Measurements from ENCODE around the gene LDB3. TPM values are rescaled to one million over a fixed set of nuclear protein-coding genes. Genes with fewer than 3 reads are reported as not detected.

LDB3 gene
- total RNA-seq, 1 experiment from 2014 or later = 0.08 TPM

DNA sequence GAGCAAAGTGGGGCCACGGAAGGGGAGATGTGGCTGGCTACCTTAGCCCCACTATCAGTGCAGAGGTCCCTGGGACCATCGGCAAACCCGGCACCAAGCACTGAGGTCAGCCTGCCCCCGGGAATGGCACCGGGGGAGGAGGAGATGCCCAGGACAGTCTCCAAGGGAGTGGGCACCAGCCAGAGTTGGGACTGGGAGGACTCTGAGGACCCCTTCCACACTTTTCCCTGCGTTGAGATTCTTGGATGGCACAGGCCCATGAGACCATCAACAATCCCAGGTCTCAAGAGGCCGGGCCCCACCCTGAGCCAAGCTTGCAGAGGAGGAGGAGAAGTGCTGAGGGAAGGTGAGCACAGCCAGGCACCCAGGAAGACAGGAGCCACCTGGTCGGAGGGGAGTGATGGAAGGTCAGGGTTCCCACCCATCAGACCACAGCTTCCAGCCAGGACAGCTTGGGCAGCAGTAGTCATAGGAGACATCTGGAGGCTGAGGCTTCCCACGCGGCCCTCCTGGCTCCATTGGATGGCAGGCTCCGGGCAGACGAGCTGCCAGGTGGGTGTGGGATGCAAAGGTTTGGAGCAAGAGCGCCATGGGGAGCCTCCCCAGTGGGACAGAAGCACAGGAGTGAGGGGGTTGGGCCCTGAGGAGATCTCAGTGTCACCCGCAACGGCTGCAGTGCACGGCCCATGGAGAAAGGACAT lies 16.5 kb upstream of the LDB3 start:
- DNase-seq (ENCODE audit: low spot score) = no peak

DNA sequence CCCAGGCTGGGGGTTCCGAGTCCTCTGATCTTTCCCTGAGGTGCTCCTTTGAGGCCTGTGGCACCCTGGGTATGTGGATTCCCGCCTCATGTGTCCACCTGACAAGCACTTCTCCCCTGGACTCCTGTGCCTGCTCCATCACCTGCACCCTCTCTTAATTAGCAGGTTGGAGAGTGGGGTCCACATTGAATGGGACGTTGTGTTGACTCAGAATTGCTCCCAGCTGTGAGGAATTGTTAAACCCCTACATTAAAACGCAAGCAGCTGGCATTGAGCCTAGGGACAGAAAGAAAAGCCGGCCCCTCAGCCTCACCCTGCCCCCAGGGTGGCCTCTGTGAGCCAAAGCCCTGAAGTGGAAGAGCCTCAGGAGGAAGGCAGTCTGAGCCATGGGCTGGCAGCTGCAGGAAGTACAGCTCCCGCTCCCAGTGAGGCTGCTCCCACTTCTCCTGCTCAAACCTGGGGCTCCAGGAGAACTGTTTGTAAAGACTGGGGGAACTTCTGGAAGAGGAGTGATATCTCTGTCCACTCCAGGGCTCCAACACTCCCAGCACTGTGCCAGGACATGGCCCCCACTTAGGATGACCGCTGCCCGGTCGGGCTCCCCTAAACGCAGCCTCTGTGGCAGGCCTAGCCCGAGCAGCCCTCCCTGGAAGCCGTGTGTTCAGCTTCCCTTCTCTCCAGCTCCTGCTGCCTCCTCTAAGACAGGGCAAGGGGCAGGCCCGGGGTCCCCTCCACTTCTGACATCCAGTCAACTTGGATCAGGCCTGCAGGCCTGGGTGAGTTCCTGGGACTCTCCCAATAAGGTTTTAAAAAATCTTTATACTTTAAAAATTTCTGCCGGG lies 15.7 kb upstream of the LDB3 start:
- DNase-seq (ENCODE audit: low spot score) = no peak

DNA sequence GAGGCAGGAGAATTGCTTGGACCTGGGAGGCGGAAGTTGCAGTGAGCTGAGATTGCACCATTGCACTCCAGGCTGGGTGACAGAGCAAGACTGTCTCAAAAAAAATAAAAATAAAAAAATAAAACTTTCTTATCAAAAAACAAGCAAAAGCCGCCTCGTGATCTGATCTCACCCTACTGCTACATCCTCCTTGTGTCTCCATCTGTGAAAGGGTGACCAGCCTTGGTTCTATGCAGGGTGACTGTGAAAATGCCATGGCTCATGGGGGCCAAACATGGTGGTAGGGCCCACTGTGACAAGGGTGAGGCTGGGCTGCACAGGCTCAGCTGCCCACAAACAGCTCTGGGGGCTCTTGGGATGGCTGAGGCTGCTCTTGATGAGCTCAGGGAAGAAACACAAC lies 14.9 kb upstream of the LDB3 start:
- no peak for DNase-seq (ENCODE audit: low spot score)

DNA sequence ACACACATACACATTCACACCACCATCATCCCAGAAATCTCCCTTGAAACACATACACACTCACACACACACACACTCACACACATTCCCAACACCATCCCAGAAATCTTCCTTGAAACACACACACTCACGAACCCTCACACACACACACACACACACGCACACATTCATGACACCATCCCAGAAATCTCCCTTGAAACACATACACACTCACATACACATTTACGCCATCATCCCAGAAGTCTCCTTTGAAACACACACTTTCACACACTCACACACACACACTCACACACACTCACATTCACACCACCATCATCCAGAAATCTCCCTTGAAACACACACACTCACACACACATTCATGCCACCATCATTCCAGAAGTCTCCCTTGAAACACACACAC lies 14.3 kb upstream of the LDB3 start:
- no peak for DNase-seq (ENCODE audit: low spot score)

DNA sequence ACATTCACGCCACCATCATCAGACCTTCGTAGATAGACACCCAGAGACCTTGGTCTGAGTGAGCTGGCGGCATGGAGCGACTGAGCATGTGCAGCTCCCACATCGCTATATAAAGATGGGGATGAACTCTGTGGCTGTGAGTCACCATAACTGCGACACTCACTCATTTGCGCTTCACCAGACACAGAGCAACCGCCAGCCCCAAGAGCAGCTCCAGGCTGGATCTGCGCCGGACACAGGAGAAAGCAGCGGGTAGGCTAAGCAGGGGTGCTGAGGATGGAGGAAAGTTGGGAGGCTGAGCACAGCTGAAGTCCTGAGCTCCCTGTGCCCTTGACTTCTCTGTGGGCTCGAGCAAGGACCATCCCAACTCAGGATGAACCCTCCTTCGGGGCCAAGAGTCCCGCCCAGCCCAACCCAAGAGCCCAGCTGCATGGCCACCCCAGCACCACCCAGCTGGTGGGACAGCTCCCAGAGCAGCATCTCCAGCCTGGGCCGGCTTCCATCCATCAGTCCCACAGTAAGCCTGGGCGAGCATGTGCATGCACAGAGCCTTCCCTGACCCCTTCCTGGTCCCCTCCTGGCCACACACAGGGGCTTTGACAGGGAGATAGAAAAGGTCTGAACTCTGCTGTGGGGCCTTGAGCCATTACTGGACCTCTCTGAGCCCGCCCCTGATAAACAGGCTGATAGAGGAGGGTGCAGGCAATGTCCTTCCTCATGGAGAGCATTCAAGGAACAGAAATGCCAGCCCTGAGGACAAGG lies 13.7 kb upstream of the LDB3 start, which contains the start of gene OPN4:
Gene OPN4 (plus strand): TSS at position 137 of the 762 bp plus-strand sequence. CDS start 237 bp downstream, at position 374.
- peak; percentile 75 for DNase-seq (ENCODE audit: low spot score)

DNA sequence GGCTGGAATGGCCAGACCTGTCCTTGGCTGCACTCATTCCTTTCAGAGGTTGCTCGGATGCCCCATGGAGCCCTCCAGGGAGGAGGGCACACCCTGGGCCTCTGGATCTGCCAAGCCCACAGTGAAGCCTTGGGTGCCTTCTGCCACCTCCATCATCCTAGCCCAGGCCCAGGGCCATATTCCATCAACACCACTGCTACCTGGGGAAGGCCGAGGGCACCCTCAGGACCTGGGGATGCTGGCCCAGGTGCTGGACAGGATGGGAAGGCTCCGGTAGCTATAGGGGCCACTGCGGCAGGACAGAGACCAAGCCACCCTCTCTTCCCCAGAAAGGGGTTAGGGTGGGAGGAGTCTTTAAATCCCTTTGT lies 13.2 kb upstream of the LDB3 start:
- no peak for DNase-seq (ENCODE audit: low spot score)

DNA sequence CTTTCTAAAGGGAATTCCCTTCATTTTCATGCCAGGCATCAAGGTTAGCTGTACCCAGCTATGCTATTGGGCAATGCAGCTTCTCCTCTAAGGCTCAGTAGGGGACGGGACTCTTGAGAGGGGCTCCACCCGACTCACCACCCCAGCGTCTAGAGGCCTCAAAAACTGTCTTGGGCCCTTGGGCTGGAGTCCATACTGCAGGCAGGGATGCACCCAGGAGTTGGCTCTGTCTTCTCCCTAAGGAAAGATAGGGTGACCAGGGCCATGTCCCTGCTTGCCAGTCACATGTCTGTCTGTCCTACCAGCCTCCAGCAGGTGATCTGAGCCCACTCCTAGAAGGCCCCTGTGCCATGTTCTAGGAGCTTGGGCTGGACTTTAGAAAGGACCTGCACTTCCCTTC lies 12.7 kb upstream of the LDB3 start:
- DNase-seq (ENCODE audit: low spot score) = no peak

DNA sequence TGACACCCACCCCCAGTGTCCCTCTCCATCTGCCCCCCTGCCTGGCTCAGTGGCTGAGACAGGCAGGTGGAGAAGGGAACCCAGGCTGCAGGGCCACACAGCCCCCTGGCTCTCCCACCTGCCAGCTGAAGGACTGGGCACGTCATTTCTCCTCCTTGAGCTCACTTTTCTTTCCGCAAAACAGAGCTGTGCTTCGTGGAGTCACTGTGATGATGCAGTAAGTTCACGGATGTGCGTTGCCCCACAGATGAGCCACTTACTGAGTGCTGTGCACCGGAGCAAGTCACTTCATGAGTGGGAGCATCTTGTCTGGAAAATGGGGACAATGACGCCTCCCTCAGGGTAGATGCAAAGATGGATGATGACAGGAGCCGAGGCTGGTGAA lies 11.3 kb upstream of the LDB3 start:
- no peak for DNase-seq (ENCODE audit: low spot score)

DNA sequence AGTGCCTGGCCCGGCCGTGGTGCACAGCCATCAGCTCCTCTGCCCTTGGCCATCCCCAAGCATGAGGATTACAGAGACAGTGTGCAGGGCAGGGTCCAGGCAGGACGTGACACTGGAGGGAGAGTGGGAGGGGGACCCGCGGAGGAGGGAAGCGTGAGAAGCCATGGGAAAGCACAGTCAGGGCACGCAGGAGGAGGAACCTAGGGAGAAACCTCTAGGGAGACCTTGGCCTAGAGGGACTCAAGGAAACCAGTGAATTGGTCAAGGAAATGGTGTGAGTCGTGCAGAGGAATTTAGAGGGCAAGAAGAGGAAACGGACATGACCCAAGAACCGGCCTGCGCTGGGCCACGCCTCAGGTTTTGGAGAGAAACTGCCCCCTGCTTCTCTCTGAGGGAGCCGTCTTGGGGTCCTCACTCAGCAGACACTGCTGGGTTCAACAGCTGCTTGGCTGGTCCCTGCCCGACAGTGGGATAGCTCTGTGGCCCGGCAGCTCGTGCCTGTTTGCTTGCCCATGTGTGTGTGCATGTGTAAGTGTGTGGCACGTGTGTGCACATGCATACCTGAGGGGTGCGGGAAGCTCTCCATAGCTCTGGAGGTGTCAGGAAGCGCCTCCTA lies 10.8 kb upstream of the LDB3 start:
- no peak for DNase-seq (ENCODE audit: low spot score)

DNA sequence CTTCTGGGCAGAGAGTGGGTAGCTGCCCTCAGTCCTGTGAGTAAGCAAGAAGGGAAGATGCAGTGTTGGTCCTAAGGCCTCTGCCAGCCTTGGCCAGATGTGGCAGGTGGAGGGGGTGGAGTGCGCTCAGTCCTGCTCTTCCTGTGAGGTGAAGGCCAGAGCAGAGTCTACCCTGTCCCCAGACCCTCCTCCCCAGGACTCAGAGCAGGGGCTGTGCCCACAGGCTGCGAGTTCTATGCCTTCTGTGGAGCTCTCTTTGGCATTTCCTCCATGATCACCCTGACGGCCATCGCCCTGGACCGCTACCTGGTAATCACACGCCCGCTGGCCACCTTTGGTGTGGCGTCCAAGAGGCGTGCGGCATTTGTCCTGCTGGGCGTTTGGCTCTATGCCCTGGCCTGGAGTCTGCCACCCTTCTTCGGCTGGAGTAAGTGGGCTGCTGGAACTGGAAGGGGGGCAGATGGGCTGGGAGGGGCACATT lies 10.0 kb upstream of the LDB3 start:
- DNase-seq (ENCODE audit: low spot score) = no peak

DNA sequence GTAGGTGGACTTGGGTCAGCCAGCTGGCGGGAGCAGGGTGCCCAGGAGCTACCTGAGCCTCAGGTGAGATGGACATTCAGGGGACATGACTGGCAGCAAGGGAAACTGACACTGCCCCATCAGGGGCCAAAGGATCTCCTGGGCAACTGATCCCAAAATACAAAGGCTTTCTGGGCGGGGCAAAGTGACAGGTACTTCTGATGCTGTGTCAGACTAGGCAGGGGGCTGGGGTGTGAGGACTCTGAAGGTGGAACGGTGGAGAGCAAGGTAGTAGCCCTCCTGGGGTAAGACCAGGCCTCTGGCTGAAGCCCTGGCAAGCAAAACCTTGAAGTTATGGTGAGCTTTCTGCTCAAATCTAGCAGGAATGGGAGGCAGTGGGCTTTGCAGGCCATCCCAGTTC lies 9.6 kb upstream of the LDB3 start:
- no peak for DNase-seq (ENCODE audit: low spot score)

DNA sequence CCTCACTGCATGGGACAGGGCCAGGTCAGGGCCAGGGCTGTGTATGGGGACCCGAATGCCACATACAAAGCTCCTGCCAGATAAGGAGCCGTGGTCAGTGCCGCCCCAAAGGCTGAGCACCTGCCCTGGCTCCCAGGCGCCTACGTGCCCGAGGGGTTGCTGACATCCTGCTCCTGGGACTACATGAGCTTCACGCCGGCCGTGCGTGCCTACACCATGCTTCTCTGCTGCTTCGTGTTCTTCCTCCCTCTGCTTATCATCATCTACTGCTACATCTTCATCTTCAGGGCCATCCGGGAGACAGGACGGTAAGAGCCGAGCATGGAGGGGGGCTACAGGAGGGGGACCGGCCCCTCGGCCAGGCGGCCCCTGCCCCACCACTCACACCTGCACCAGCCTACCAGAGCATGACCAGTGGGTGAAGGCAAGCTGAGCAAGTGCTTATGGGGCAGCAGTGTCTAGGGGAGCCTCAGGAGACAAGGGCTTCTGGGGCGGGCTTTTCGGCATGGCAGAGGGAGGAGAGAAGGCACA lies 9.1 kb upstream of the LDB3 start:
- DNase-seq (ENCODE audit: low spot score) = no peak

DNA sequence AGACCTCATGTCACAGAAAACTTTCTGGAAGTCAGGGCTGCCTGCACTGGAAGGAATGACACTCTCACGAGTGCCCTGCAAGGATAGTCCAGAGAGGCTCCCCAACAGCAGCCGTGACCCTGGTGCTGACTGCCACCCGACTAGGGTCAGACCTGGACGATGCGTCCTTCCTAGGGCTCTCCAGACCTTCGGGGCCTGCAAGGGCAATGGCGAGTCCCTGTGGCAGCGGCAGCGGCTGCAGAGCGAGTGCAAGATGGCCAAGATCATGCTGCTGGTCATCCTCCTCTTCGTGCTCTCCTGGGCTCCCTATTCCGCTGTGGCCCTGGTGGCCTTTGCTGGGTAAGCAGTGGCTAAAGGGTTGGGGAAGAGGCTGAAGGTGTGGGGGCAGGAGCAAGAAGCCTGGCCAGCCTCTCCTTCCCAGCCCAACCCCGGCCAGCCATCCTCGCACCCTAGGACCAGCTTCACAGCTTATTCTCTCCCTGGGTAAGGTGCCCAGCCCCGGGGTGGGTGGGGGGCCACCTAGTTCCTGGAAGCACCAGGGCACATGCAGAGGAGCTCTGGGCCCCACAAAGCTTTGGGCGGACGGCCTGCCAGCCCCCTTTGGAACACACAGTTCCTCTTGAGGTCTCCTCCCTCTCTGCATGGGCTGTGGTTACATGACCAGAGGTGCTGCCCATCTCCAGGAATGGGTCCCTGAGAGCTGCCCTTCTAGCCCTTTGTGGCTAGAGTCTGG lies 8.4 kb upstream of the LDB3 start:
- no peak for DNase-seq (ENCODE audit: low spot score)

DNA sequence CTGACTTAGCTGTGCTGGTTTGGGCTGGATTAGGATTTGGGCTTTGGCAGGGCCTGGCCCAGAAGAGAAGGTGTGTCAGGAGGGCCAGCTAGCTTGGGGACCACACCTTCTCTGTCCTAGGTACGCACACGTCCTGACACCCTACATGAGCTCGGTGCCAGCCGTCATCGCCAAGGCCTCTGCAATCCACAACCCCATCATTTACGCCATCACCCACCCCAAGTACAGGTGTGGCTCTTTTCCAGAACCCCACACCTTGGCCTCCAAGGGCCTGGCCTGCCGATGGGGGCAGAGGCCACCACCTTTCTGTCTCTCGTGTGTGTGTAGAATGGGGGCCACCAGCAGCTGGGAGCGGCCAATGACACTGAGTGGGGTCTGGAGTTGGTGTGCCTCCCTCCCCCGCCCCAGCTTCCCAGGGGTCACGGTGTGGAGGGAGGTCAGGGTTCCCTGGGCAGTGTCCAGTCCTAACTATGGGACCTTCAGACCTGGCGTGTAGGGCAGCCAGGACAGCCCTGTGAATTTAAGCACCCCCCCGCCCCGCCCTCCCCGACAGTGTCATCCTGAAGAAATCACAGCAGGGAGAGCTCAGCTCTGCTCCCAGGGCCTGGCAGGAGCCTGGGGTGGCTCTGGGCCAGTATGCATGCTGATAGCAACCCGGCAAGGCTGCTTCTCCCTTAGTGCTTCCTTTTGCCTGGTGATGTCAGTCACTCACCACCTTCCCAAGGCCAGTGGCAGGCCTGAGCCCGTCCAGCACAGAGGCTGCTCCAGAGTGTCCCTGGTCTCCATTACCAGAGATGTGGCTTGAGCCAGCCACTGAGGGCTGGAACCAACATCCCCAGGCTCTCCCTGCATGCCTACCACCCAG lies 6.9 kb upstream of the LDB3 start:
- DNase-seq (ENCODE audit: low spot score) = no peak

DNA sequence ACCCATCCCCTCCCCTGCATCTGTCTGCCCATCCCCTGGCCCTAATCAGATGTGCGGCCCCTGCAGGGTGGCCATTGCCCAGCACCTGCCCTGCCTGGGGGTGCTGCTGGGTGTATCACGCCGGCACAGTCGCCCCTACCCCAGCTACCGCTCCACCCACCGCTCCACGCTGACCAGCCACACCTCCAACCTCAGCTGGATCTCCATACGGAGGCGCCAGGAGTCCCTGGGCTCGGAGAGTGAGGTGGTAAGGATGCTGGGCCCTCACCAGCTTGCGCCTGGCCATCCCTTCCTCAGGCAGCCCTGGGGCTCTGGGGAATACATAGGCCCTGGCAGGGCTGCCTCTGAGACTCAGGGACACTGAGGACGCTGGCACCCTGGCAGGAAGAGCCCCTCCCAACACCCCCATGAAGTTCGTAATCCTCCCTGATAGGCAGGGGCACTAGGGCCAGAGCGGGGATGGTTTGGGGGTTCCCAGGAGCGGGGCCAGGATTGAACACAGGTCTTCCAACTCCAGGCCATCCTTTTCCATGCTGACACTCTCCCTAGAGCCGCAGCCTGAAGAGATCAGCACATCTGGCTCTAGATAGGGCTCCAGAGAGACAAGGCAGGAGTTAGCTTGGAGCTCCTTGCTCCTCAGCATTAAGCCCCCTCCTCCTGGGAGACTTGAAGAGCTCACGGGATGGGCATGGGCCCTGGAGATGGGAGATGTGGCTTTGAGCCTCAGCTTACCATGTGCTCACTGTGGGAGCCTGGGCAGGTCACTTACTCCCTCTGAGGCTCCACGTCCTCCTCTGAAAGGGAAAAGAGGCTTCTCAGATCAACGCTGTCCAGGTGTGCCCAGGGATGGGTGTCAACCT lies 5.9 kb upstream of the LDB3 start:
- no peak for DNase-seq (ENCODE audit: low spot score)

DNA sequence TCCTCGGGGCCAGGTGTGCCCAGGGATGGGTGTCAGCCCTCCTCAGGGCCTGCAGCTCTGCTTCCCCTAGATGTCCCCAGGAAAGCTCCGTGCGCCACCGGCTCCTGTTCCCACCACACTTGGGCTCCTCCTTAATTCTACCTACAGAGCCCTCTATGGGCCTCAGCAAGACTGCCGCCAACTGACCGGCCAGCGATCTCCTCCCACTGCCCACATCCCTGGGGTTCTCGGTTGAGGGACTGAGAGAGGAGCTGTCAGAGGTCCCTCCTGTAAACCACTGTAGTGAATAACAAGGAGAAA lies 5.3 kb upstream of the LDB3 start:
- DNase-seq (ENCODE audit: low spot score) = no peak

DNA sequence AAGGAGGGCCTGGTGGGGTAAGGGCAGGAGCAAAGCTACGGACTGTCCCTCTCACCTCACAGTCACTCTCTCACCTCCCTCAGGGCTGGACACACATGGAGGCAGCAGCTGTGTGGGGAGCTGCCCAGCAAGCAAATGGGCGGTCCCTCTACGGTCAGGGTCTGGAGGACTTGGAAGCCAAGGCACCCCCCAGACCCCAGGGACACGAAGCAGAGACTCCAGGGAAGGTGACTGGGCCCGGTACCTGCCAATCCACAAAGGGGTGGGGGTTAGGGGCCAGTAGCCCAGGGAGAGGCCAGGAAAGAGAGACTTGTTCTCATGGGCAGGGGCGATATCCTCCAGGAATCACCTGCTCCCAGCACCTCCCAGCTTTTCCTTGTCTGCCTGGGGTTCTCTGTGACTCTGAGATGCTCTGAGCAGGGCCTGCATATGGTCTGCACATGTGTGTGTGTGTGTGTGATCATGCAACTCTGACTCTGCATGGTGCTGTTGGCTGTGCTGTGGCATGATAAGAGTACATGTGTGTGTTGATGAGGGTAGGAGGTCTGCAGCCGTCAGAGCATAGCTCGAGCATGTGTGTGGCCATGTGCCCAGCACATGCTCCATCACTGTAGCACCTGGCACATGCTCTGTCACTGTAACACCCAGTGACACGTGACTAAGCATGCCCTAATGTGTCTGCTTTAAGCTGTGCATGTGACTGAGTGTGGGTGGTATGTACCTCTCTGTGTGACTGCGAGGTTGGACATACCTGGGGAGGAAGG lies 4.6 kb upstream of the LDB3 start:
- DNase-seq (ENCODE audit: low spot score) = no peak
